ENCODE results near the gene SETBP1.
A peak's percentile ranks its signal among the peaks of the same experiment; 100 is the strongest.

The SETBP1 gene

DNA sequence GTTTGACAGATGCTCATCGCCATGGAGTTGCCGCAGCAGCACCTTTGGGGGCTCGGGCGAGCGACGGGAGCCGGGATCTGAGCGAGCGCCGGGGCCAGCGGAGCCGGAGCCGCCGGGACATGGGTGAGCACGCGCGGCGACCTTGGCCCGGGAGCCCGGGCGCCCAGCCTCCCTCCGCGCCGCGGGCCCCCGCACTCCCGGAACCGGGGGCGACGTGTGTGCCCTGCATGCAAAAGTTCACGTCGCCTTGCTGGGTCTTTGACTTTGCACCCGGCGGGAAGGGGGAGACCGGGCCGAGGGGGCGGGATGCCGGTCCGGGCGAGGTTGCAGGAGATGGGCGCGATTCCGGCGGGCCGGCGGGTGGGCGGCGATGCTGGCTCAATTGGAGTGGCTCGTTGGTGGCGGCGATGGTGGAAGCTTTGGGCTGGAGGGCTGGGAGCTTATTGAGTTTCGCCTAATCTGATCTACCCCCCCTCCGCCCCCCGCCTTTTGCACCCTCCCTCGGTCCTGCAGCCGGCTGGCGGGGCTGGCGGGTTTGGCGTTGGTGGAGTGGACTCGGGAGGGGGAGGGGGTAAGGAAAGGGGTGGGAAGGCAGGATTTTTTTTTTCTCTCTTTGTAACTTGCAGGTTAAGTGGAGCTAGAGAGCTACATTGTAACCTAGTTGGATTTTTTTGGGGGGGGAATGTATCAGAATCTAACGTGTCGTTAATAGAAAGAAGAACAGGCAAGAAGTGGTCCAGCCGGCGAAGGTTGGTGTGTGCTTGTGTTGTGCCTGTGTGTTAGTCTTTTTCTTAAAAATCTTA, at the start of gene SETBP1:
SETBP1 (plus strand) TSS at position 616 of the 803 bp plus-strand sequence. CDS start 20,459 bp downstream, outside the sequence.
- peak in 1 of 4 experiments; percentile 22 for DNase-seq (ENCODE audit: low read depth in 4 of 4, low spot score in 1 of 4)

DNA sequence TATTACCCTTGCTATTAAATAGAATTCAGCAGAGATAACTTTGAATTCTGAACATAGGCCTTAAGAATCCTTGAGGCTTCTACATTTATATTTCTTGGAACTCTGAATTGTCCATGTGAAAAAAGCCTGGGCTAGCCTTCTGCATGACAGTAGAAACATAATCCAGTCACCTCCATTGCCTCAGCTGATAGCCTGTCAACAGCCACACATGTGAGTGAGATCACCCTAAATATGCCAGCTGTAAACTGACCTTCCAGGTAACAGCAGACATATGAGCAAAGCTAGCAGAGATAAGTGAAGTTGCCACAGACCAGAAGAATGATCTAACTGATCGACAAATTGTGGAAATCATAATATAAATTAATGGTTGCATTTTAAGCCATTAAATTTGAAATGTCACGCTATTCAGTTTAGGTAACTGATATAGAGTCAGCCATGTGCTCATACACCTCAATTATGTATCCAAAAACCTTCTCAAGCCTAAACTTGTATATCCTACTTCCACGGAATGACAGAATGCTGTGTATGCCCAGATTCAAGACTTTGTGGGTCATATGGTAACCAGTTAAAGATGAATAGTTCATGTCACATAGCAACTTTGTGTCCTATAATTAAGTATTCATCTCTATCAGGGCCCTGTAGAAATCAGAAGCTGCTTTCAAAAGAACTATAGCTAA, 48.1 kb upstream of the SETBP1 start:
- no peak for DNase-seq (ENCODE audit: low read depth in 4 of 4, low spot score in 1 of 4)

DNA sequence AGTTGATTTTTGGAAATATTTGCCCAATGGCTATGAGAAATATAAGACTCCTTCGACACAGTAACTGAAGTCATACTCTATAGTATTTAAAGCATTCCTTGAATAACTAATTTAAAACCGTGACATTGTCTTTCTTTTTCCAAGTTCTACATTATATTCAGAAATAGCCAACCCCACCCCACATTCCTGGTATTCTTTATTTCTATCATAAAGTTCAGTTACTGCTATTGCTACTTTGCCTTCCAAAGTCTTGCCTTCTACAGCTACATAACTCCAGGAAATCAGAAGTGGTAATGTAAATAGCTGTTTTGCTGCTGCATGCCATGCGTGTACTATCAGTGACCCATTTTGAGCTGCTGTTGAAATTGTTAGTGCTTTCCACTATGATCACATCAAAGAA, 45.1 kb upstream of the SETBP1 start:
- DNase-seq (ENCODE audit: low read depth in 4 of 4, low spot score in 1 of 4): no peak

DNA sequence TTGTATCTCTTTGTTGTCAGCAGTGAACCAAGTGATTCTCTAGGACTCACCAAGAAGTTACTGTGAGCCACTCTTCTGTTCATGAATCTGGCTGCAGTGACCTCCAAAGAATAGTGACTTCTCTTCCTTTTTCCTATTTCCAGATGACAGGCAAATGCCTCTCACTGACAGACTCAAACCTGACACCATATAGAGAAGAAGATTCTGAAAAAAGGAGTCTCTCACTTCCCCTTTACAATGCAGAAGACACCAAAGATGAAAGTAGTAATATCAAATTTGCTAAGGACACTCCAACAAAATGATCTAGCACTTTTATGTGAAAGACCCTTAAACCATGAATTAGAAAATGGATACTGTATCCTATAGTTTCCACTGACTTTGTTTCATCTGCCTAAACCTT, 44.4 kb upstream of the SETBP1 start:
- DNase-seq (ENCODE audit: low read depth in 4 of 4, low spot score in 1 of 4): no peak

- no peak for DNase-seq (ENCODE audit: low read depth in 4 of 4, low spot score in 1 of 4)
Observed at GRCh38 chr18:44637210-44638033, 43.3 kb upstream of the SETBP1 start.

DNA sequence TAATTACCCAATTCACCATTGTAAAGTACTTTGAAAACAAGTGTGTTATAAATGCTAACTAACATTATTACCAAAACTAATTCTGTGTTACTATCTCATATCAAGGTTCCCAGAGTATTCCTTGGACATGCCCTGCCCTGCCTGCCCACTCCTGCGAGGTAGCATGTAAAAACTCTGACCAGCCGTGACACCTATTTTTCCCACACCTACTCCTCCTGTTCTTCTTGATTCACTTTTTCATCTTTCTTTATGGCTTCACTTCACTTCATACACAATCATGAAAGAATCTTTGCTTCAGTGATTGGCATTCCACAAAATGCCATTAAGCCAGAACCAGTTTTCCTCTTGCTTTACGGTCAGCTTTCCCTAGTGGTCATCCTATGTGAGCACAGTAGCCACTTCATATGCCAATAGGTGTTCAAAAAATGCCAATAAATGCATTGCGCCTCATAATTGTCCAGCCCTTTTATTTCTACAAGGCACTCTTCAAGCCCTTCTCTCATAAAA, 42.6 kb upstream of the SETBP1 start:
- no peak for DNase-seq (ENCODE audit: low read depth in 4 of 4, low spot score in 1 of 4)

DNA sequence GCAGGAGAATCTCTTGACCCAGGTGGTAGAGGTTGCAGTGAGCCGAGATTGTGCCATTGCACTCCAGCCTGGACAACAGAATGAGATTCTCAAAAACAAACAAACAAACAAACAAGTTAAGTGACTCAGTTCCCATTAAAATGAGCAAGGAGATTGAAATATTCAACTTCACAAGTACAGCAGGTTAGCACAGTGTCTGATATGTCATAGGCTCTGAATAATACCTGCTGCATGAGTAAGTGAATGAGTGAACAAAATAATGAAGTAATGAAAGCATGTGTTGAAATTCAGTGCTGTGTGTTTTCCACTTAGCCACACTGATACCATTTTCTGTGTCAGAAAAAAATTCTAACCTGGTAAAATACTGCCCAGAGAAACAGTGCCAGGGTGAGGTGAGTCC, 41.9 kb upstream of the SETBP1 start:
- no peak for DNase-seq (ENCODE audit: low read depth in 4 of 4, low spot score in 1 of 4)

- DNase-seq (ENCODE audit: low read depth in 4 of 4, low spot score in 1 of 4): no peak
Observed at GRCh38 chr18:44643004-44643403, 37.7 kb upstream of the SETBP1 start.

DNA sequence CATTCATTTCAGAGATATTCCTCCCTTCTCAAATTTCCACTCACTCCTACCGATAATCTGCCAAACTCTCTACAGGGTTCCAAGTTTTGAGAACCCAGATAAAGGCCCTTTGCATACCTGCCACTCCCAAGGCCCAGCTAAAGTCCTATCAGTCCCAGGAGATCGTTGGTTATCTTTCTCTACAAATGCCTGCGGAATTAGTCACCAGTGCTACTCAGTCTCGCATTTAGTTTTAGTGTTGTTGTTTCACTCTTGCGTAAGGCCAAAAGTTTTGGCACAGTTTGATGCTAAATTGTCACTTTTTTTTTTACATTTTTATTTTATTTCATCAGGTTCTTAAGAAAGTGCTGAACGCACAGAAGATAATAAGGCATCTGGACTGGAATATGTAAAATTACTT, 29.2 kb upstream of the SETBP1 start:
- no peak for DNase-seq (ENCODE audit: low read depth in 4 of 4, low spot score in 1 of 4)

DNA sequence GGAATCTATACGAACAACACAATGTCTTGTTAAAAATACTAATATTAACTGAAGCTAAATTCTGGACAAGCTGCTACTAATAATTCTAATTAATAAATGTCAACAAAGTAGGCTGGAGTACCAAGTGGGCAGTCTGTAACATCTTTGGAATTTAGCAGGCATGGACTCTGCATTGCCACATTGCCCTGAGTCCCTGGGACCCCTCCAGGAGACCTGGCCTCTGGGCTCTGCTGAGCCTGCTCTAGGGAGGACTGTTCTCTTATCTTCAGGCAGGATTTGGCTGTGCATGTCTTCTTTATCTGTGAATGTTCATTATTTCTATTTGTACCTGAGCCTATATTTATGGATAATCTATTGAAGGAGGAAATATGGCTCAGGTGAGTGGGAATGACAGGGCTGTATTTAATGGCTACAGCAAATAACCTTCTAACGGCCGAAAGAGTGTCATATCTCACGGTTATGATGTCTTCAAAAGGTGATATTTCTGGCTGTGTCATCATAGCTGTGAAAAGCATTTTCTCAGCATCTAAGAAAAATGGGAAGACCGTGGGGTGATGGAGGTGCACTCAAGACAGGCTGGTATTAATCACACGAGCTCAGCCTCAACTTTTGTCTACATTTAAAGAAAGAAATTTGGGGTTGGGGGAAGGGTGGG, 28.6 kb upstream of the SETBP1 start:
- no peak for DNase-seq (ENCODE audit: low read depth in 4 of 4, low spot score in 1 of 4)

DNA sequence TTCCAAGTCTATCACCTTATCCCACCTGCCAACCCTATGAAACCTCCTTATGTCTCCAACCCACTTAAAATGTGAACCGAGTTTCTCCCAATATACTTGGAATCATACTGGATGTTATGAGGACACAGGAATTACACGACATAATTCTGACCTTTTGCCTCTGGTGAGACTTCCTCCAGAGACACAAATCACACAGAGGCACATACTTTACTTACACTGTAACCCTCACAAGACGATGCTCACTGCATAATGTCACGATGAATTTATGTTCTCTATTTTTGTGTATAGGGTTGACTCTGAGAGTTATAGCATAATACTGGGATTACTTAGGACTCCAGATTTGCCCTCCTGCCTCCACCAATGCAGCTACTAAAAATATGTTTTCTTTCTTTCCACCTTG, 28.0 kb upstream of the SETBP1 start:
- DNase-seq (ENCODE audit: low read depth in 4 of 4, low spot score in 1 of 4): no peak

GRCh38 chr18:44654573-44654972, 26.1 kb upstream of the SETBP1 start:
- DNase-seq (ENCODE audit: low read depth in 4 of 4, low spot score in 1 of 4): no peak

- no peak for DNase-seq (ENCODE audit: low read depth in 4 of 4, low spot score in 1 of 4)
Observed at GRCh38 chr18:44655435-44655834, 25.3 kb upstream of the SETBP1 start.

DNA sequence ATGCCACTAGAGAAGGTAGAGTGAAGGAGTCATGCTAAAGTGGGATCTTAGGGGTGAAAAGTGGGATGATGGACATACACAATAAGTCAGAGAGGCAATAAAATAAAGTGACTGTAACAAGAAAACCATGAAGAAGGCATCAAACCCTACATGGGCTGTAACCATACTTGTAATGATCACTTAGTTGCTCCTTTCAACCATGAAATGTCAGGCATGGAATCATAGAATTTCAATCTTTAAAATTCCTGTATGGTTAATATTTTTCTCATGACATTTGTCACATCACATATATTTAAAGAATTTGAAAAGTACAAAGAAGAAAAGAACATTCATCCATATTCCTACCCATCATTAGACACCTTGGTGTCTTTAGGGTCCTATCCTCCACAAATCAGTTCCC, 20.9 kb upstream of the SETBP1 start:
- no peak for DNase-seq (ENCODE audit: low read depth in 4 of 4, low spot score in 1 of 4)

- no peak for DNase-seq (ENCODE audit: low read depth in 4 of 4, low spot score in 1 of 4)
Observed at GRCh38 chr18:44668270-44668975, 12.3 kb upstream of the SETBP1 start.

DNA sequence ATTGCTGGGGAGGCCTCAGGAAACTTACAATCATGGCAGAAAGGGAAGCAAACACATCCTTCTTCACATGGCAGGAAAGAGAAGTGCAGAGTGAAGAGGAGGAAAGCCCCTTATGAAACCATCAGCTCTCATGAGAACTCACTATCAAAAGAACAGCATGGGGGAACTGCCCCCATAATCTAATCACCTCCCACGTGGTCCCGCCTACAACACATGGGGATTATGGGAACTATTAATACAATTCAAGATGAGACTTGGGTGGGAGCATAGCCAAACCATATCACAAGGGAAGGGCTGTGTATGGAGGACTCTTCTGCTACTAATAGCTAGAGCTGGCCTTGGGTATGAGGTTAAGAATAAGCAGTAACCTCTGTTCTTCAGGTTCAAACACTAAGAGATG, 8.8 kb upstream of the SETBP1 start:
- DNase-seq (ENCODE audit: low read depth in 4 of 4, low spot score in 1 of 4): no peak

DNA sequence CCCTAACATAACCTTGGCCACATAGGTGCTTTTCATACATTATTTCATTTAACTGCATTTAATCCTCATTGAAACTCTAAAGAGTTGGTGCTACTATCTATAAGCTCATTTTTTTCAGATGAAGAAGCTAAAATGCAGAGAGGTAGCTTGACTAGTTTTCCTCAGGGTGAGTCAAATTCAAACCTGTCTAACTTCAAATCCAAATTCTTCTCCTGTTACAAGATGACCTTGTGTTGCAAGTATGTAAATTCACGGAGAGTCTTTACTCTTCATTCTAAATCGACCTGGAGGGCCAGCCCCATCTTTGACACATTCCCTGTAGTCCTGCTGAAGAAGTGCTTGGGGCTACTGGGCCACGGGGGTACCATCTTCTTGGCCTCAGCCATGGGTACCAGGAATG, 8.2 kb upstream of the SETBP1 start:
- no peak for DNase-seq (ENCODE audit: low read depth in 4 of 4, low spot score in 1 of 4)

DNA sequence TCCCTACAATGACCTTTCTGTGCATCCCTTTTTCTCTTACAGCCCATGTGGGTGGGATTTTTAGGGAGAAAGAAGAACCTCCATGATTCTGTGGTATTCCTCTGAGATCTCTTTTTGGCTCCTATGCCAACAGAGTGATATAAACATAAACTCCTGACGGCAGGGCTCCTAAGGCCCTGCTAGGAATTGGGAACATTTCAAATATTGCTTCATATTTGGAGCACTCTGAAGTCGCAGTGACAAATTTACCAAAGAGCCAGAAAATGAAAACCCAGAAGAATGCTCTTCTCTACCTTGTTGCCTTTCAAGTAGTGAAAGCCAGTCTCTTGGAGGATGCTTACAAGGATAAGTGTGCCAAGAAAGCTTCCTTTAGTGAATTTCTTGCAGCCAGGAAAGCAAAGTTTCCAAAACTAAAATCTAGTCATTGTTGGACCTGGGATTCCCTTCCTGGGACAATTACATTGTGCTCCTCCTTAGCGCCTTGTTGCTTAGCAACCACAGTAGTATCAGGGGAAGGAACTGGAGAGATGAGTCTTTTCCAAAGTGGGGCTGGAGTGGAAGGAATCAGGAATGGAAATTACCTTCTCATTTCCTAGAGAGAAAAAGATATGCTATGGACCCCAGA, 7.3 kb upstream of the SETBP1 start:
- no peak for DNase-seq (ENCODE audit: low read depth in 4 of 4, low spot score in 1 of 4)

DNA sequence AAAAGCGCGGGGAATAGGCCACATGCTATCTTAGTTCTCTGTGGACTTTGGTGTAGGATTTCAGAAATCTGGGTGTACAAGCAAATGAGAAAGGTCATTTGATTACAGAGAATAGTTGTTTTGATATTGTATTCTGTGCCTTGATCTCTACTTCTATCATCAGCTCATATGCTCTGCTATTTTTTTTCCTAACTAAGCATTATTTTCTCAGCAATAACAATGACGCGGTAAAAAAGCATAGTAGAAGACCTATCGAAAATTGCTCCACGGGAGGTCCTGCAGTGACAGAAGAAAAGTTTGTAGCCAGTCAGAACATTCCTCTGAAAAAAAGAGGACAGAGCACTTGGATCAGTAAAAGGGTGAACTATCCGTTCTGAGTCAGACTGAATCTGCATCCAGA, 2.8 kb upstream of the SETBP1 start:
- no peak for DNase-seq (ENCODE audit: low read depth in 4 of 4, low spot score in 1 of 4)

DNA sequence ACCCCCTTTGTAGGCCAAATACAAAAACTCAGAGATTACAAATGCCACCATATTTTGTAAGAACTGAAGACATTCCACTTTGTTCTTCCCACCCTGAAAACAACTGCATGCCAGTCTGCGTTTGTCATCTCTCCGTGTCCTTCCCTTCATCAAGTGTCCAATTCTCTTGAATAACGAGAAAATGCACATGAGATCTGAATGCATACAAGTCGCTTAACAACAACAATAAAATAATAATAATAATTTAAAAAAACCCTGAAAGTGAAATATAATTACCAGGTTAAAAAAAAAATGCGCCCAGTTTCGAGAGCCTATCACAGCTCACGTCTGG, 2.0 kb upstream of the SETBP1 start:
- no peak for DNase-seq (ENCODE audit: low read depth in 4 of 4, low spot score in 1 of 4)
